ENCODE results near the gene JPH2. TPM values are rescaled to one million over a fixed set of nuclear protein-coding genes. Genes with fewer than 3 reads are reported as not detected.
"Not testable (repeated sequence)": the region's sequence is repeated elsewhere in the genome, so short reads cannot be mapped to it uniquely, and the experiment has no call there.

Gene JPH2
- total RNA-seq, 2 experiments from 2014 or later: not detected

- H3K27ac Mint-ChIP-seq: no peak overlapping the region
- H3K4me3 Mint-ChIP-seq: no peak overlapping the region
- ChIA-PET CTCF (interaction anchor here (0.6 to 3.0 kb wide), 3 partner anchors 11 to 251 kb away, joined by 3 to 19 read pairs (median 3); no protein-coding TSS in a partner anchor), POLR2A (no interaction called here)
- no peaks in the 10 kb centered on the region for H3K9me3 Mint-ChIP-seq
- H3K4me1 Mint-ChIP-seq (ENCODE audit: low read depth): no peaks in the 10 kb centered on the region
- intact Hi-C loops (cut with micrococcal nuclease): no loop called here
- no peaks in the 10 kb centered on the region for H3K36me3 Mint-ChIP-seq
- DNase-seq: no peak
- peaks cover 9% of the 10 kb centered on the region for H3K27me3 Mint-ChIP-seq
Measured at GRCh38 chr20:44129911-44130718, 56.9 kb downstream of the JPH2 start.

- H3K4me1 Mint-ChIP-seq (ENCODE audit: low read depth); H3K27ac Mint-ChIP-seq; H3K27me3 Mint-ChIP-seq; DNase-seq; H3K9me3 Mint-ChIP-seq; intact Hi-C loops (cut with micrococcal nuclease); POLR2A ChIA-PET; H3K4me3 Mint-ChIP-seq; H3K36me3 Mint-ChIP-seq: not testable (repeated sequence)
- CTCF ChIA-PET: interaction anchor here (0.9 to 3.0 kb wide), 3 partner anchors 10 to 61 kb away, joined by 3 to 19 read pairs (median 3); no protein-coding TSS in a partner anchor
Measured at GRCh38 chr20:44129300-44129699, 57.7 kb downstream of the JPH2 start.

- Mint-ChIP-seq H3K36me3 (no peaks in the 10 kb centered on the region), H3K9me3 (no peaks in the 10 kb centered on the region), H3K27ac (no peak overlapping the region), H3K27me3 (peaks cover 12% of the 10 kb centered on the region), H3K4me3 (no peak overlapping the region), H3K4me1 (ENCODE audit: low read depth) (no peaks in the 10 kb centered on the region)
- CTCF ChIA-PET: interaction anchor here (0.6 kb wide), 1 partner anchor 274 kb away, joined by 3 read pairs; no protein-coding TSS in a partner anchor
- POLR2A ChIA-PET: no interaction called here
- intact Hi-C loops (cut with micrococcal nuclease): no loop called here
- DNase-seq: peak; percentile 1
Measured at GRCh38 chr20:44126445-44126844, 60.5 kb downstream of the JPH2 start.

- no peak for DNase-seq
- H3K4me3 Mint-ChIP-seq: no peak overlapping the region
Measured at GRCh38 chr20:44125332-44126127, 61.5 kb downstream of the JPH2 start.

GRCh38 chr20:44123874-44124535 is 63.0 kb downstream of the JPH2 start:
- Mint-ChIP-seq H3K27ac (no peak overlapping the region), H3K4me1 (ENCODE audit: low read depth) (no peaks in the 10 kb centered on the region), H3K9me3 (no peaks in the 10 kb centered on the region), H3K4me3 (no peak overlapping the region), H3K36me3 (no peaks in the 10 kb centered on the region), H3K27me3 (peaks cover 15% of the 10 kb centered on the region)
- CTCF ChIA-PET: interaction anchor here (0.9 kb wide), 1 partner anchor 9 kb away, joined by 4 read pairs; no protein-coding TSS in a partner anchor
- POLR2A ChIA-PET: no interaction called here
- intact Hi-C loops (cut with micrococcal nuclease): no loop called here
- DNase-seq: no peak

More at GRCh38 chr20:44125332-44126127, 61.5 kb downstream of the JPH2 start:
- CTCF ChIA-PET: interaction anchor here (0.6 kb wide), 1 partner anchor 273 kb away, joined by 3 read pairs; no protein-coding TSS in a partner anchor
- intact Hi-C loops (cut with micrococcal nuclease): no loop called here
- Mint-ChIP-seq H3K9me3 (no peaks in the 10 kb centered on the region), H3K27me3 (peaks cover 15% of the 10 kb centered on the region), H3K36me3 (no peaks in the 10 kb centered on the region), H3K4me1 (ENCODE audit: low read depth) (no peaks in the 10 kb centered on the region), H3K27ac (no peak overlapping the region)
- POLR2A ChIA-PET: no interaction called here

GRCh38 chr20:44123251-44123650 is 63.7 kb downstream of the JPH2 start:
- CTCF ChIA-PET: interaction anchor here (0.9 kb wide), 1 partner anchor 8 kb away, joined by 4 read pairs; no protein-coding TSS in a partner anchor
- no peaks in the 10 kb centered on the region for H3K4me1 Mint-ChIP-seq (ENCODE audit: low read depth)
- H3K9me3 Mint-ChIP-seq: no peaks in the 10 kb centered on the region
- H3K27me3 Mint-ChIP-seq: peaks cover 15% of the 10 kb centered on the region
- intact Hi-C loops (cut with micrococcal nuclease): no loop called here
- no peak for DNase-seq
- H3K27ac Mint-ChIP-seq: no peak overlapping the region
- POLR2A ChIA-PET: no interaction called here
- H3K4me3 Mint-ChIP-seq: no peak overlapping the region
- H3K36me3 Mint-ChIP-seq: no peaks in the 10 kb centered on the region

GRCh38 chr20:44120676-44121425 is 66.1 kb downstream of the JPH2 start:
- Mint-ChIP-seq H3K27me3 (peaks cover 25% of the 10 kb centered on the region), H3K4me3 (no peak overlapping the region), H3K36me3 (no peaks in the 10 kb centered on the region), H3K9me3 (no peaks in the 10 kb centered on the region), H3K4me1 (ENCODE audit: low read depth) (peaks cover 4% of the 10 kb centered on the region), H3K27ac (no peak overlapping the region)
- DNase-seq: no peak
- intact Hi-C loops (cut with micrococcal nuclease): no loop called here
- ChIA-PET CTCF (interaction anchor here (1.4 to 2.4 kb wide), 2 partner anchors 10 to 69 kb away, joined by 4 to 20 read pairs; no protein-coding TSS in a partner anchor), POLR2A (no interaction called here)

GRCh38 chr20:44118185-44119033 is 68.6 kb downstream of the JPH2 start:
- intact Hi-C loops (cut with micrococcal nuclease): no loop called here

GRCh38 chr20:44117296-44118184 is 69.4 kb downstream of the JPH2 start:
- H3K36me3 Mint-ChIP-seq: no peaks in the 10 kb centered on the region
- intact Hi-C loops (cut with micrococcal nuclease): loop anchor here (2.0 kb wide), 1 partner anchor 193 kb away; the partner anchor contains the start of gene FITM2
- peaks cover 4% of the 10 kb centered on the region for H3K4me1 Mint-ChIP-seq (ENCODE audit: low read depth)
- no peak for DNase-seq
- H3K27ac Mint-ChIP-seq: no peak overlapping the region
- ChIA-PET POLR2A (no interaction called here), CTCF (interaction anchor here (1.0 to 5.6 kb wide), 17 partner anchors 12 to 450 kb away, joined by 3 to 174 read pairs (median 5); partner anchors contain the start of genes FITM2 and JPH2)
- H3K27me3 Mint-ChIP-seq: peaks cover 34% of the 10 kb centered on the region
- no peaks in the 10 kb centered on the region for H3K9me3 Mint-ChIP-seq
- no peak overlapping the region for H3K4me3 Mint-ChIP-seq

More at GRCh38 chr20:44118185-44119033, 68.6 kb downstream of the JPH2 start:
- ChIA-PET CTCF (interaction anchor here (1.2 to 5.6 kb wide), 6 partner anchors 11 to 193 kb away, joined by 3 to 174 read pairs (median 14); partner anchors contain the start of genes FITM2 and JPH2), POLR2A (no interaction called here)
- Mint-ChIP-seq H3K4me3 (no peak overlapping the region), H3K27me3 (peaks cover 38% of the 10 kb centered on the region), H3K36me3 (no peaks in the 10 kb centered on the region), H3K4me1 (ENCODE audit: low read depth) (peaks cover 4% of the 10 kb centered on the region), H3K9me3 (no peaks in the 10 kb centered on the region), H3K27ac (no peak overlapping the region)
- DNase-seq: no peak
